Activated naive CD8-positive, alpha-beta T cell treated with anti-CD3 and anti-CD28 coated beads for 36 hours (primary cell): ENCODE data around the gene SYNGR2. TPM values are rescaled to one million over a fixed set of nuclear protein-coding genes. Genes with fewer than 3 reads are reported as not detected.

Source experiments
- DNase-seq: peaks from one replicate; pipeline ENCODE4 v3.0.0; 2021
- H3K27ac Mint-ChIP-seq: one replicate; pipeline ENCODE4 v1.8.0; 2022; ENCODE audit warnings: mild to moderate bottlenecking, moderate library complexity, mixed read lengths
- H3K27me3 Mint-ChIP-seq: one replicate; pipeline ENCODE4 v1.8.0; 2022; ENCODE audit warnings: mild to moderate bottlenecking, mixed read lengths
- H3K36me3 Mint-ChIP-seq: one replicate; pipeline ENCODE4 v1.8.0; 2021; ENCODE audit warnings: mild to moderate bottlenecking, mixed read lengths
- H3K4me1 Mint-ChIP-seq: one replicate; pipeline ENCODE4 v1.8.0; 2021; ENCODE audit warnings: mixed read lengths
- H3K4me3 Mint-ChIP-seq: one replicate; pipeline ENCODE4 v1.8.0; 2022; ENCODE audit warnings: mild to moderate bottlenecking, moderate library complexity, mixed read lengths
- H3K9me3 Mint-ChIP-seq: one replicate; pipeline ENCODE4 v1.8.0; 2022; ENCODE audit warnings: mixed read lengths
- total RNA-seq, 2 experiments: library from RNA; stranded (reverse); gene quantifications; one replicate each; pipeline ENCODE4 v1.2.3, GENCODE V29; 2021

The SYNGR2 gene
- total RNA-seq, 2 experiments from 2014 or later = 126 to 127 TPM

GRCh38 chr17:78146471-78146869, 21.9 kb upstream of the SYNGR2 start:
- peaks cover 6% of the 10 kb centered on the region for H3K36me3 Mint-ChIP-seq
- H3K4me3 Mint-ChIP-seq = no peak overlapping the region
- H3K27me3 Mint-ChIP-seq = no peaks in the 10 kb centered on the region
- H3K27ac Mint-ChIP-seq = no peak overlapping the region
- DNase-seq = no peak
- H3K4me1 Mint-ChIP-seq = peaks cover 35% of the 10 kb centered on the region
- no peaks in the 10 kb centered on the region for H3K9me3 Mint-ChIP-seq

DNA sequence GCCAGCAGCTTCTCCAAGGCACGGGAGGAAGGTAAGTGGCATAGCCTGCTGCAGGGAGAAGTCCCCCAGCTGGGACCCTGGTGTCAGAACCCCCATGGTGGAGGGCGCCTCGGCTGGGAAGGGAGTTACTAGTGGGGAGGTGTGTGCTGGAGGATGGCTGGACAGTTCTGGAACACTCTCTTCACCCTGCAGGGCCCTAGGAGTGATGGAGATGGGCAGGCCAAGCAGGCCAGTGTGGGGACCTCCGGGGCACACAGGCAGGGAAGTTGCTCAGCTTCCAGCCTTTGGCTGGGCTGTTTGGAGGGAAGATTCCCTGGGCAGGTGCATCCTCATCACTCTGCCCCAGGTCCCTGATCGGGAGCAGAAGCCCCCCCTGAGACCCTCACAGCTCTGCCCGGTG, 21.5 kb upstream of the SYNGR2 start:
- peaks cover 33% of the 10 kb centered on the region for H3K4me1 Mint-ChIP-seq
- H3K4me3 Mint-ChIP-seq = no peak overlapping the region
- no peak for DNase-seq
- H3K9me3 Mint-ChIP-seq = no peaks in the 10 kb centered on the region
- H3K27me3 Mint-ChIP-seq = no peaks in the 10 kb centered on the region
- H3K27ac Mint-ChIP-seq = no peak overlapping the region
- H3K36me3 Mint-ChIP-seq = peaks cover 6% of the 10 kb centered on the region

- Mint-ChIP-seq H3K4me1 (peaks cover 27% of the 10 kb centered on the region), H3K9me3 (no peaks in the 10 kb centered on the region), H3K4me3 (no peak overlapping the region), H3K27me3 (no peaks in the 10 kb centered on the region), H3K27ac (peak overlapping the region; percentile 28), H3K36me3 (peaks cover 4% of the 10 kb centered on the region)
- no peak for DNase-seq
Measured at GRCh38 chr17:78147315-78147998, 20.9 kb upstream of the SYNGR2 start.

DNA sequence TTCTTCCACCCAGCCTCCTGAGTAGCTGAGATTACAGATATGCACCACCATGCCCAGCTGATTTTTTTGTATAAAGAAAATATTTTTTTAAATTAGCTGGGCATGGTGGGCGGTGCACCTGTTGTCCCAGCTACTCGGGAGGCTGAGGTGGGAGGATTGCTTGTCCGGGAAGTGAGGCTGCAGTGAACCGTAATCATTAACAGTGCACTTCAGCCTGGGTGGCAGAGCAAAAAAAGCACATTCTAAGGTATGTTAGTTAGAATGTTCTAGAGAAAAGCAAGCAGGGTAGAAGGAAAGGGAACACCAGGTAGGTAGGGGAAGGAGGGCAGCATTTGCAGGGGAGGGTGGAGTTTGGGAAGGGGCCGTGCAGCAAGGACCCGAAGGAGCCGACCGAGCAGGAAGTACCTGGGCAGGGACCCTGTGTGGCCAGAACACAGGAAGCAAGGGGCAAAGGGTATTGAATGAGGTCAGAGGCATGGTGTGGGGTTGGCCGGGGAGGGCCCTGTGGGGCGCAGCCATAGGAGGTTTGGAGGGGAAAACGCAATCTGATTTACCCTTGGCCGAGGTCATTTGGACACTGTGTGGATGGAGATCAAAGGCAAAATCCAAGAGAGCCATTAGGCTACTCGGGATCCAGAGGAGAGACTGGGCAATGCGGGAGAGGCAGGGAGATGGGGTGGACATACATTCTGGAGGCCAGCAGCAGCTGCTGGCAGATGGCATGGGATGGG, 19.9 kb upstream of the SYNGR2 start:
- Mint-ChIP-seq H3K9me3 (no peaks in the 10 kb centered on the region), H3K4me1 (peaks cover 21% of the 10 kb centered on the region), H3K36me3 (no peaks in the 10 kb centered on the region), H3K4me3 (no peak overlapping the region), H3K27ac (no peak overlapping the region), H3K27me3 (no peaks in the 10 kb centered on the region)
- no peak for DNase-seq

DNA sequence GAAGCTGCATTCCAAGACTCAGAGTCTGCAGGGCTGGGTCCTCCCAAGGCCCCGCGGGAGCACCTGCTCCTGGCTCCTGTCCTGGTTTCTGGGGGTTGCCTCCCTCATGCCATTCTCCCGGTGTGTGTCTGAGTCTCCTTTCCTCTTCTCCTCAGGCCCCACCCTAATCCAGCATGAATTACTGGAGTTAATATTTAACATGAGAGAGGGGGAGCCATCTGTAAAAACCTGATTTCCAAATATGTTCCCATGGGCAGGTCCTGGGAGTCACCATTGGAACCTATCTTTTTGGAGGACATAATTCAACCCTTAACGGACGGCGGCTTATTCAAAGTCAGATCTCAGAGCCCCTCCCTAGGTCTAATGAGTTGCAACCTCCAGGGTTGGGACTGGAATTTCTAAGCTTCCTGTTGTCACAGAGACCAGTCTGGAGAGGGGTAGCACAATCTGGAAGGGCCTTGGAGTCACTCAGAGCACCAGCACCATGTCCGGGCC, 16.8 kb upstream of the SYNGR2 start:
- no peak overlapping the region for H3K4me3 Mint-ChIP-seq
- peaks cover 18% of the 10 kb centered on the region for H3K4me1 Mint-ChIP-seq
- H3K27ac Mint-ChIP-seq = no peak overlapping the region
- no peaks in the 10 kb centered on the region for H3K9me3 Mint-ChIP-seq
- H3K36me3 Mint-ChIP-seq = no peaks in the 10 kb centered on the region
- no peak for DNase-seq
- no peaks in the 10 kb centered on the region for H3K27me3 Mint-ChIP-seq

DNA sequence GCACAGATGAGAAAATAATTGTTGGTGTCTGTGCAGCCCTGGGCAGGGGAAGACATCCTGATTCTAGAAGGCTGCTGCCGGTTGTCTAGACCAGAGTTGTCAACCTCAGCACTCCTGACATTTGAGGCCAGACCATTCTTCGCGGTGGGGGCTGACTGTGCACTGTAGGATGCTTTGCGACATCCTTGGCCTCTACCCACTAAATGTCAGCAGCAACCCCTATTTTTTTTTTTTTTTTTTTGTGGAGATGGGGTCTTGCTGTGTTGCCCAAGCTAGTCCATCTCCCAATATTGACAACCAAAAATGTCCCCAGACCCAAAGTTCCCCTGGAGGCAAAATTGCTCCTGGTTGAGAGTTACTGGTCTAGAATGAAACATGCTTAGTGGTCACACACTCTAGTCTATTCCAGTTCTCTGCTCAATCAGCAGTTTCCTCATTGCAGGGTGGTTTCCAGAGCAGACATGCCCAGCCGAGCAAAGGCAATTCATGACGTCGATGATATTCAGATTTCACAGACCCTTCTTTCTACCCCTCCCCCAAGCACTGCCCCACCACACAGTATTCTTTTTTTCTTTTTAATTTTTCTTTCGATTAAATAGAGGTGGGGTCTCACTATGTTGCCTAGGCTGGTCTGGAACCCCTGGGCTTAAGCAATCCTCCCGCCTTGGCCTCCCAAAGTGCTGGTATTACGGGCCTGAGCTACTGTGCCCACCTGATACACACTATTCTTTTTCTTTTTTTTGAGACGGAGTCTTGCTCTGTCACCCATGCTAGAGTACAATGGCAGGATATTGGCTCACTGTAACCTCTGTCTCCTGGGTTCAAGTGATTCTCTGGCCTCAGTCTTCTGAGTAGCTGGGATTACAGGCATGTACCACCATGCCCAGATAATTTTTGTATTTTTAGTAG, 13.2 kb upstream of the SYNGR2 start:
- H3K4me1 Mint-ChIP-seq = peaks cover 13% of the 10 kb centered on the region
- no peak overlapping the region for H3K27ac Mint-ChIP-seq
- no peak overlapping the region for H3K4me3 Mint-ChIP-seq
- H3K36me3 Mint-ChIP-seq = no peaks in the 10 kb centered on the region
- no peaks in the 10 kb centered on the region for H3K27me3 Mint-ChIP-seq
- no peak for DNase-seq
- H3K9me3 Mint-ChIP-seq = no peaks in the 10 kb centered on the region

DNA sequence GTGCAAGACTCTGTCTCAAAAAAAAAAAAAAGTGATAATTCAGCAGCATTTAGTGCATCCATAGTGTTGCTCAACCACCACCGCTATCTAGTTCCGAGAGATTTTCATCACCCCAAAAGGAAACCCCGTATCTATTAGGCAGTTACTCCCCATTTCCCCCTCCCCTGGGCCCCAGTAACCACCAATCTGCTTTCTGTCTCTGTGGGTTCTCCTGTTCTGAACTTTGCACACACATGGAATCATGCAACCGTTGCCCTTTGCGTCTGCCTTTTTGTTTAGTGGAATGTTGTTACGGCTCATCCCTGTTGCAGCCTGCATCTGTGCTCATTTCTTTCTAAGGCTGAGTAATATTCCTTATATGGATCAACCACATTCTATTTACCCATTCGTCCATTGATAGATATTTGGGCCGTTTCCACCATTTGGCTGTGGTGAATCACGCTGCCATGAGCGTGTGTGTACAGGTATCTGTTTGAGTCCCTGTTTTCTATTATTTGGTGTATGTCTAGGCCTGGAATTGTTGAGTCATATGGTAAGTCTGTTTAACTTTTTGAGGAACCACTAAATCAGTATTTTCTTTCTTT, 8.7 kb upstream of the SYNGR2 start:
- no peak for DNase-seq
- Mint-ChIP-seq H3K27ac (no peak overlapping the region), H3K27me3 (no peaks in the 10 kb centered on the region), H3K4me3 (no peak overlapping the region), H3K36me3 (no peaks in the 10 kb centered on the region), H3K4me1 (peaks cover 13% of the 10 kb centered on the region), H3K9me3 (no peaks in the 10 kb centered on the region)

DNA sequence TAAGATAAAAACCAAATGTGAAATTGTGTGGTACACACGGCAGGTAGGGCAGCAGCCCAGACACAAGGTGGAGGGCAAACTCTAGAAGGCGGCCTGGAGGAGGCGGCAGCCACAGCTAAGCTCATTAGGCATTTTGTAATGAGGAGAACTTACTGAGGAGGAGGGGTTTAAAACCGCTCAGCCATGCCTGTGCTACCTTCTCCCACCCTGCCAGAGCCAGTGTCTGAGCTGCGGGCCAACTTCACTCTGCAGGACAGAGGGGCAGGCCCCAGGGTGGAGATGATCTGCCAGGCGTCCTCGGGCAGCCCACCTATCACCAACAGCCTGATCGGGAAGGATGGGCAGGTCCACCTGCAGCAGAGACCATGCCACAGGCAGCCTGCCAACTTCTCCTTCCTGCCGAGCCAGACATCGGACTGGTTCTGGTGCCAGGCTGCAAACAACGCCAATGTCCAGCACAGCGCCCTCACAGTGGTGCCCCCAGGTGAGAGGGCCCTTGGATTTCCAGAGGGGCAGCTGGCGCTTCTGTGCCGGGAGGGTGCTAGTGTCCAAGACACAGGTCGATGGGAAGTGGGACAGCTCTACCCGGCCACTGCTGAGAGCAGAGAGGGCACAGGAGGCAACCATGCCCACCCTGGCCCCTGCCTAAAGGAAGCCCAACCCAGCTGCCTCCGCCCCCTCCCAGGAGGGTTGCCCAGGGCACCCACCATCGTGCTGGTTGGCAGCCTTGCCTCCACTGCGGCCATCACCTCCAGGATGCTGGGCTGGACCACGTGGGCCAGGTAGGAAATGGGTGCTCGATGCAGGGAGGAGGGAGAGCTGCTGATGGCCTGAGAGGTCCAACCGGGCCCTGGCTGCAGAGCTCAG, 4.3 kb upstream of the SYNGR2 start:
- Mint-ChIP-seq H3K4me1 (peaks cover 11% of the 10 kb centered on the region), H3K9me3 (no peaks in the 10 kb centered on the region), H3K27ac (no peak overlapping the region), H3K27me3 (no peaks in the 10 kb centered on the region), H3K4me3 (no peak overlapping the region), H3K36me3 (no peaks in the 10 kb centered on the region)
- no peak for DNase-seq

DNA sequence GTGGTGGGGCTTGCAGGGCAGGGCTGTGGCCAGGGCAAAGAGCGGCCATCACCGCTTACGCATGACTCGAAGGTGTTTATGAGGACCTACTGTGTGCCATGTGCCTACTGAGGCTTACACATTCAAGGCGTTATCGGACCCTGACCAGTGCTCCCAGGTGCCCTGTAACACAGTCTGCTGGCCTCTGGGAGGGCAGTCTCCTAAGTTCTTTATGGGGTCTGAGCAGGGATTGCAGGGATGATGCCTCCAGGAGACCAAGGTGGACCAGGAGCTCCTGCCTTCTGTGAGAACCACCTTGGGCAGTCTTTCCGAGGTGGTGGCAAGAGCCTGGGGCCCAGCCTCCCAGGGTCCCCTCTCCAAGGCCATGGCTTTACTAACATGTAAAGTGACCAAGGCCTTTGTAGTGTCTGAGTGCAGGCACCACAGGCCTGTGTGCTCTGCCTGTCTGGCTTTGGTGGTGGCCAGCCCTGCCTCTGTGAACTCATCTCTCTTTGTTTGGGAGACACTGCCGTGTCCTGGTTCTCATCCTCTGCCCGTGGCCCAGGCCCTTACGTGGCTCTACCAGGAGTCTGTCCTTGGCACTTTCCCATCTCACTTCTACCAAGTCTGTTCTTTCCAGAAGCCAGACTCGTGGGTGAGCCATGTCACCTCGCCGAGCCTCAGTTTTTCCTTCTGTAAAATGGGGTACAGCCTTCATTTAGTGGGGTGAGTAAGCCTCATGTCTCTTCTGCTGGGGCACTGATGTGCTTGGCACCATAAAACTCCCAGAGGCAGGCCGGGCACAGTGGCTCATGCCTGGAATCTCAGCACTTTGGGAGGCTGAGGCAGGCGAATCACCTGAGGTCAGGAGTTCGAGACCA, 3.4 kb upstream of the SYNGR2 start:
- H3K27ac Mint-ChIP-seq = no peak overlapping the region
- no peaks in the 10 kb centered on the region for H3K36me3 Mint-ChIP-seq
- peaks cover 8% of the 10 kb centered on the region for H3K4me1 Mint-ChIP-seq
- H3K27me3 Mint-ChIP-seq = no peaks in the 10 kb centered on the region
- H3K4me3 Mint-ChIP-seq = no peak overlapping the region
- no peak for DNase-seq
- H3K9me3 Mint-ChIP-seq = no peaks in the 10 kb centered on the region

GRCh38 chr17:78166416-78166815, 2.0 kb upstream of the SYNGR2 start:
- no peaks in the 10 kb centered on the region for H3K9me3 Mint-ChIP-seq
- H3K4me1 Mint-ChIP-seq = peaks cover 14% of the 10 kb centered on the region
- no peaks in the 10 kb centered on the region for H3K27me3 Mint-ChIP-seq
- peaks cover 7% of the 10 kb centered on the region for H3K36me3 Mint-ChIP-seq
- H3K4me3 Mint-ChIP-seq = no peak overlapping the region
- DNase-seq = no peak
- no peak overlapping the region for H3K27ac Mint-ChIP-seq

- peaks cover 39% of the 10 kb centered on the region for H3K4me1 Mint-ChIP-seq
- peak; percentile 81 for DNase-seq
- peak overlapping the region; percentile 79 for H3K4me3 Mint-ChIP-seq
- H3K36me3 Mint-ChIP-seq = peaks cover 29% of the 10 kb centered on the region
- peak overlapping the region; percentile 80 for H3K27ac Mint-ChIP-seq
- H3K9me3 Mint-ChIP-seq = no peaks in the 10 kb centered on the region
- H3K27me3 Mint-ChIP-seq = no peaks in the 10 kb centered on the region
Measured at GRCh38 chr17:78168903-78169793, 767 bp downstream of the SYNGR2 start.

GRCh38 chr17:78170692-78171590, 2.6 kb downstream of the SYNGR2 start:
- Mint-ChIP-seq H3K36me3 (peaks cover 37% of the 10 kb centered on the region), H3K27ac (peak overlapping the region; percentile 58), H3K4me1 (peaks cover 43% of the 10 kb centered on the region), H3K4me3 (peak overlapping the region; percentile 79), H3K27me3 (no peaks in the 10 kb centered on the region), H3K9me3 (no peaks in the 10 kb centered on the region)
- no peak for DNase-seq
